ENCODE measurements around the gene CHDH. TPM values are rescaled to one million over a fixed set of nuclear protein-coding genes. Genes with fewer than 3 reads are reported as not detected.

The CHDH gene
- total RNA-seq, 2 experiments from 2014 or later, result 0.31 to 0.60 TPM

GRCh38 chr3:53833700-53834099, 12.5 kb downstream of the CHDH start:
- H3K36me3 ChIP-seq (ENCODE audit: insufficient read depth, low read length), result no peaks in the 10 kb centered on the region
- no peak overlapping the region for H3K27ac Mint-ChIP-seq

GRCh38 chr3:53833053-53833645, 13.1 kb downstream of the CHDH start:
- Mint-ChIP-seq H3K27ac (no peak overlapping the region), H3K27me3 (no peaks in the 10 kb centered on the region), H3K36me3 (ENCODE audit: low read depth) (no peaks in the 10 kb centered on the region), H3K9me3 (no peaks in the 10 kb centered on the region), H3K4me3 (no peak overlapping the region), H3K4me1 (ENCODE audit: low read depth) (no peaks in the 10 kb centered on the region)
- intact Hi-C loops (cut with DNase I, micrococcal nuclease), result no loop called here
- Histone ChIP-seq H3K27ac (ENCODE audit: low read depth in 1 of 2, low read length in 2 of 2) (no peak overlapping the region), H3K4me1 (ENCODE audit: insufficient read depth, low read length) (no peaks in the 10 kb centered on the region), H3K9me3 (ENCODE audit: control insufficient read depth in 1 of 2, insufficient read depth in 1 of 2, low read length in 2 of 2) (no peaks in the 10 kb centered on the region), H3K27me3 (ENCODE audit: control insufficient read depth in 1 of 2, insufficient read depth in 2 of 2, low read length in 2 of 2) (no peaks in the 10 kb centered on the region), H3K4me3 (ENCODE audit: low read length) (no peak overlapping the region), H3K36me3 (ENCODE audit: insufficient read depth, low read length) (no peaks in the 10 kb centered on the region)
- no peak for TF ChIP-seq CTCF (IDR thresholded peaks at IDR 0.05)
- ChIA-PET CTCF (no interaction called here), POLR2A (no interaction called here)
- DNase-seq (no peak), ATAC-seq (ENCODE audit: poor library complexity) (no peak)

More at GRCh38 chr3:53833700-53834099, 12.5 kb downstream of the CHDH start:
- POLR2A ChIA-PET, result no interaction called here
- no peak for ATAC-seq (ENCODE audit: poor library complexity)
- no peak for TF ChIP-seq CTCF (IDR thresholded peaks at IDR 0.05)
- Mint-ChIP-seq H3K4me1 (ENCODE audit: low read depth) (no peaks in the 10 kb centered on the region), H3K4me3 (no peak overlapping the region), H3K9me3 (no peaks in the 10 kb centered on the region), H3K36me3 (ENCODE audit: low read depth) (no peaks in the 10 kb centered on the region), H3K27me3 (peaks cover under 1% of the 10 kb centered on the region)
- intact Hi-C loops (cut with DNase I, micrococcal nuclease), result no loop called here
- CTCF ChIA-PET, result no interaction called here
- Histone ChIP-seq H3K27me3 (ENCODE audit: control insufficient read depth in 1 of 2, insufficient read depth in 2 of 2, low read length in 2 of 2) (no peaks in the 10 kb centered on the region), H3K4me1 (ENCODE audit: insufficient read depth, low read length) (no peaks in the 10 kb centered on the region), H3K9me3 (ENCODE audit: control insufficient read depth in 1 of 2, insufficient read depth in 1 of 2, low read length in 2 of 2) (no peaks in the 10 kb centered on the region), H3K4me3 (ENCODE audit: low read length) (no peak overlapping the region), H3K27ac (ENCODE audit: low read depth in 1 of 2, low read length in 2 of 2) (no peak overlapping the region)
- DNase-seq, result no peak

- H3K9me3 ChIP-seq (ENCODE audit: control insufficient read depth in 1 of 2, insufficient read depth in 1 of 2, low read length in 2 of 2), result no peaks in the 10 kb centered on the region
- no peaks in the 10 kb centered on the region for H3K36me3 ChIP-seq (ENCODE audit: insufficient read depth, low read length)
- no peak for TF ChIP-seq CTCF (IDR thresholded peaks at IDR 0.05)
- ChIA-PET CTCF (no interaction called here), POLR2A (no interaction called here)
- no peak overlapping the region for H3K27ac ChIP-seq (ENCODE audit: low read depth in 1 of 2, low read length in 2 of 2)
- ATAC-seq (ENCODE audit: poor library complexity), result no peak
- Mint-ChIP-seq H3K27ac (no peak overlapping the region), H3K36me3 (ENCODE audit: low read depth) (no peaks in the 10 kb centered on the region), H3K4me3 (no peak overlapping the region), H3K9me3 (no peaks in the 10 kb centered on the region), H3K27me3 (no peaks in the 10 kb centered on the region), H3K4me1 (ENCODE audit: low read depth) (no peaks in the 10 kb centered on the region)
- H3K27me3 ChIP-seq (ENCODE audit: control insufficient read depth in 1 of 2, insufficient read depth in 2 of 2, low read length in 2 of 2), result no peaks in the 10 kb centered on the region
- intact Hi-C loops (cut with DNase I, micrococcal nuclease), result no loop called here
- DNase-seq, result no peak
- H3K4me3 ChIP-seq (ENCODE audit: low read length), result no peak overlapping the region
- no peaks in the 10 kb centered on the region for H3K4me1 ChIP-seq (ENCODE audit: insufficient read depth, low read length)
These were observed 15.3 kb downstream of the CHDH start for GRCh38 chr3:53830944-53831343.

All from CD4-positive, alpha-beta T cell (primary cell).